ENCODE measurements around the gene CD82. TPM values are rescaled to one million over a fixed set of nuclear protein-coding genes. Genes with fewer than 3 reads are reported as not detected.

The CD82 gene
- total and polyA plus RNA-seq, 2 of the 13 experiments (the other 11 are each of a cell fraction or from before 2014, with no cell fraction given) = 0.05 TPM; not detected in 1

DNA sequence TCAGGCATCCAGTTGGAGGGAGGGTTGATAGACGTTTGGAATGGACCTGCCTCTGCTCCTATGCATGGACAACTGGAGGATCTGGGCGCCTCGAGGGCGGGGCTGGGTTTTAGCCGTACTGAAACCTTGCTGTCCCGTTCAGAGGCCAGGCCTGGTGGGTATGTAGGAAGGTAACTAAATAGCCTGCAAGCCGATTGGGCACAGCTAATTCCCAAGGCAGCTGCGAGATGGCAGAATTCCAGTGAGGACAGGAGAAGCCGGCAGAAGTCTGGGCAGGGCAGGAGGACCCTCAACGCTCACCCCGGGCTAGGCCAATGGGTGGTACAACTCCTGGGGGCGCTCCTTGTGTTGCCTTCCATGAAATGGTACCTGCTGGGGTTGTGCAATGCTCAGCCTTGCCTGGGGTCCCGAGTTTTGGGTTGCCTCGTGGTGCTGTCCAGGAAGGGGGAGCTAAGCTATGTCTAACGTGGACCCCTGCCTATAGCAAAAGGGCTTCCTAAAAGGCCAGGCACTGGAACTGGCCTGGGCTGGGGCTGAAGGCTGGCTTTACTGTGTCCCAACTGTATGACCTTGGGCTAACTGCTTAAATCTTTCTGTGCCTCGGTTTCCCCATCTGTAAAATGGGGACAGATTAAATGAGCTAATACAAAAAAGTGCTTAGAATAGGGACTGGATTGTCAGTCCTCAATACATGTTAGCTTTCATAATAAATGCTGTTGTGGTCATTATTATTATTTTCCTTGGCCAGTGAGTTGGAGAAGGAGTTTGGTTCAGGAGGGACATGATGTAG, 30.1 kb upstream of the CD82 start:
- Histone ChIP-seq H3K27ac (ENCODE audit: extremely low read length, insufficient read depth, low read length) (no peak overlapping the region), H3K4me2 (ENCODE audit: low read depth, low read length) (no peak overlapping the region), H3K27me3 (ENCODE audit: control insufficient read depth in 1 of 2, insufficient read depth in 2 of 2, low read length in 2 of 2) (peaks cover 2 to 4% of the 10 kb centered on the region in 2 experiments; a peak in 3 of 5 replicates), H3K36me3 (replicated peaks in 1 of 2; ENCODE audit: control insufficient read depth in 1 of 2, insufficient read depth in 2 of 2, low read length in 2 of 2) (no peaks in the 10 kb centered on the region), H3K4me3 (replicated peaks in 1 of 3; ENCODE audit: insufficient read depth in 1 of 3, low read depth in 2 of 3, low read length in 3 of 3) (no peak overlapping the region), H3K4me1 (ENCODE audit: insufficient read depth, low read length) (no peaks in the 10 kb centered on the region), H4K20me1 (ENCODE audit: insufficient read depth, low read length) (no peaks in the 10 kb centered on the region), H3K9ac (ENCODE audit: insufficient read depth, low read depth, low read length) (no peak overlapping the region), H2AFZ (ENCODE audit: low read length) (no peak overlapping the region), H3K9me3 (ENCODE audit: low read length) (no peaks in the 10 kb centered on the region), H3K79me2 (ENCODE audit: insufficient read depth, low read length) (no peaks in the 10 kb centered on the region)
- CTCF ChIA-PET (ENCODE audit: low intra/inter-chr PET ratio, low total read pairs) = no interaction called here
- DNase-seq (ENCODE audit: low spot score) = no peak
- TF ChIP-seq FOSL1 (CRISPR knock-in tag; IDR thresholded peaks at IDR 0.05; ENCODE audit: borderline replicate concordance) = no peak
- no peak for TF ChIP-seq ZNF619 (CRISPR knock-in tag; IDR thresholded peaks at IDR 0.05)
- no peak for TF ChIP-seq ZNF274 (CRISPR knock-in tag; IDR thresholded peaks at IDR 0.05)
- TF ChIP-seq SP2 (CRISPR knock-in tag; IDR thresholded peaks at IDR 0.05) = no peak
- no peak for TF ChIP-seq EZH2 (conservative IDR thresholded peaks at IDR 0.05; ENCODE audit: low read depth, low read length)
- no peak for ATAC-seq
- no TSS peak for BruUV-seq (replicated peaks)
- intact Hi-C loops (cut with micrococcal nuclease; ENCODE audit: unreplicated experiment) = no loop called here
- POLR2A ChIA-PET = no interaction called here
- WGBS (ENCODE audit: low lambda C conversion rate) = 8% methylated on average over 7 of the region's 16 CpGs
- FAIRE-seq = no peak
- in situ Hi-C loops (cut with HindIII; ENCODE audit: extremely low pct_ligation_motif_present, low pct_unique_long_range_greater_than_20kb) = loop anchor here (10.0 to 25.0 kb wide), 2 partner anchors 248 to 441 kb away; partner anchors contain the start of gene EXT2

DNA sequence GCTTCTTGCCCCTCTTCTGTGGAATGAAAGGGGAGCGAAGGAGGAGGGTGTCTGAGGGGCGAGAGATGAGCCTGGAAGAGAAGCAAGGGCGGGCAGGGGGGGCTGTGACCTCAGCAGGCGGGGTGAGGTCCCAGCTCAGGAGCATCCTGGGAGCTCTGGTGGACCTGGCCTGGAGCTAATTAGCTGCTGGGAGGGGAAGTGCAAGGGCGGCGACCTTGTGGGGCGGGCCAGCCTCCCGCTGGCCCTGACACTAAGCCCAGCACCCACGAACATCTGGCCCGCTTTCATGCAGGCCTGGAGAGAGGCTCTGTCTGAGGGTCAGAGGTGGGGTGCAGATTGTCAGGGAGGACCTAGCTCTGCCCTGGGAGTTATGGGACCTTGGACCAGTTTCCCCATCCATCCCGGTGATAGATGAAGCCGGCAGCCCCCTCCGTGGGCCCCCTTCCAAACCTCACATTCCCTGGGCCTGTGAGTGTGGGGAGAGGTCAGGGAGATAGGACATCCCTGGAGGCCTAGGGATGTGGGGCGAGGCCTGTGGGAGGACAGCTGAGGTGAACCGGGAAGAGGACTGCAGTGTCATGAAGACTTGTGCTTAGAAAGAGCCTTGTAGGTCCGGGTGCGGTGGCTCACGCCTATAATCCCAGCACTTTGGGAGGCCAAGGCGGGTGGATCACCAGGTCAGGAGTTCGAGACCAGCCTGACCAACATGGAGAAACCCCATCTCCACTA, 28.5 kb upstream of the CD82 start:
- no peaks in the 10 kb centered on the region for H3K79me2 ChIP-seq (ENCODE audit: insufficient read depth, low read length)
- CTCF ChIA-PET (ENCODE audit: low intra/inter-chr PET ratio, low total read pairs) = interaction anchor here (2.9 kb wide), 1 partner anchor 13 kb away, joined by 20 read pairs; no protein-coding TSS in a partner anchor
- H3K4me1 ChIP-seq (ENCODE audit: insufficient read depth, low read length) = no peaks in the 10 kb centered on the region
- no peak overlapping the region for H3K9ac ChIP-seq (ENCODE audit: insufficient read depth, low read depth, low read length)
- POLR2A ChIA-PET = no interaction called here
- no peaks in the 10 kb centered on the region for H3K36me3 ChIP-seq (replicated peaks in 1 of 2; ENCODE audit: control insufficient read depth in 1 of 2, insufficient read depth in 2 of 2, low read length in 2 of 2)
- ATAC-seq (no peak), DNase-seq (ENCODE audit: low spot score) (no peak), FAIRE-seq (no peak)
- peaks cover 1 to 4% of the 10 kb centered on the region in 2 experiments; a peak in 2 of 5 replicates for H3K27me3 ChIP-seq (ENCODE audit: control insufficient read depth in 1 of 2, insufficient read depth in 2 of 2, low read length in 2 of 2)
- no peaks in the 10 kb centered on the region for H4K20me1 ChIP-seq (ENCODE audit: insufficient read depth, low read length)
- WGBS (ENCODE audit: low lambda C conversion rate) = 24% methylated on average over 10 of the region's 20 CpGs
- H3K9me3 ChIP-seq (ENCODE audit: low read length) = no peaks in the 10 kb centered on the region
- BruUV-seq (replicated peaks) = no TSS peak
- no peak overlapping the region for H2AFZ ChIP-seq (ENCODE audit: low read length)
- intact Hi-C loops (cut with micrococcal nuclease; ENCODE audit: unreplicated experiment) = no loop called here
- H3K4me2 ChIP-seq (ENCODE audit: low read depth, low read length) = no peak overlapping the region
- no peak overlapping the region for H3K4me3 ChIP-seq (replicated peaks in 1 of 3; ENCODE audit: insufficient read depth in 1 of 3, low read depth in 2 of 3, low read length in 3 of 3)
- H3K27ac ChIP-seq (ENCODE audit: extremely low read length, insufficient read depth, low read length) = no peak overlapping the region
- in situ Hi-C loops (cut with HindIII; ENCODE audit: extremely low pct_ligation_motif_present, low pct_unique_long_range_greater_than_20kb) = loop anchor here (10.0 to 25.0 kb wide), 2 partner anchors 250 to 442 kb away; partner anchors contain the start of gene EXT2
- TF ChIP-seq MTF1 (CRISPR knock-in tag; IDR thresholded peaks at IDR 0.05) = no peak
- TF ChIP-seq RNF2 (conservative IDR thresholded peaks at IDR 0.05; ENCODE audit: low read depth) = no peak
- no peak for TF ChIP-seq HOXD1 (CRISPR knock-in tag; IDR thresholded peaks at IDR 0.05)
- no peak for TF ChIP-seq TAF1 (CRISPR knock-in tag; IDR thresholded peaks at IDR 0.05)
- TF ChIP-seq EED (CRISPR knock-in tag; IDR thresholded peaks at IDR 0.05) = no peak
- no peak for TF ChIP-seq ZNF543 (CRISPR knock-in tag; IDR thresholded peaks at IDR 0.05)
- TF ChIP-seq RCOR2 (CRISPR knock-in tag; IDR thresholded peaks at IDR 0.05) = no peak
- TF ChIP-seq NFE2 (CRISPR knock-in tag; IDR thresholded peaks at IDR 0.05) = no peak
- TF ChIP-seq TRIM24 (CRISPR knock-in tag; IDR thresholded peaks at IDR 0.05) = no peak
- TF ChIP-seq PHF20 (CRISPR knock-in tag; IDR thresholded peaks at IDR 0.05) = no peak
- TF ChIP-seq, protein P1, sequence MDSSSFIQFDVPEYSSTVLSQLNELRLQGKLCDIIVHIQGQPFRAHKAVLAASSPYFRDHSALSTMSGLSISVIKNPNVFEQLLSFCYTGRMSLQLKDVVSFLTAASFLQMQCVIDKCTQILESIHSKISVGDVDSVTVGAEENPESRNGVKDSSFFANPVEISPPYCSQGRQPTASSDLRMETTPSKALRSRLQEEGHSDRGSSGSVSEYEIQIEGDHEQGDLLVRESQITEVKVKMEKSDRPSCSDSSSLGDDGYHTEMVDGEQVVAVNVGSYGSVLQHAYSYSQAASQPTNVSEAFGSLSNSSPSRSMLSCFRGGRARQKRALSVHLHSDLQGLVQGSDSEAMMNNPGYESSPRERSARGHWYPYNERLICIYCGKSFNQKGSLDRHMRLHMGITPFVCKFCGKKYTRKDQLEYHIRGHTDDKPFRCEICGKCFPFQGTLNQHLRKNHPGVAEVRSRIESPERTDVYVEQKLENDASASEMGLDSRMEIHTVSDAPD (CRISPR knock-in tag; IDR thresholded peaks at IDR 0.05) = no peak
- TF ChIP-seq ZNF546 (CRISPR knock-in tag; conservative IDR thresholded peaks at IDR 0.05) = no peak
- TF ChIP-seq POLR2AphosphoS5 (IDR thresholded peaks at IDR 0.05; ENCODE audit: low read depth, low read length) = no peak
